Middle frontal gyrus (tissue), 1 donor: ENCODE measurements around the gene BCL2L1.
"Not testable (repeated sequence)": the region's sequence is repeated elsewhere in the genome, so short reads cannot be mapped to it uniquely, and the experiment has no call there.

Source experiments
- DNase-seq: peaks from one replicate; pipeline ENCODE4 v3.0.0-alpha.2; 2015; ENCODE audit warnings: low spot score; ENCODE audit errors: extremely low spot score

The BCL2L1 gene

DNA sequence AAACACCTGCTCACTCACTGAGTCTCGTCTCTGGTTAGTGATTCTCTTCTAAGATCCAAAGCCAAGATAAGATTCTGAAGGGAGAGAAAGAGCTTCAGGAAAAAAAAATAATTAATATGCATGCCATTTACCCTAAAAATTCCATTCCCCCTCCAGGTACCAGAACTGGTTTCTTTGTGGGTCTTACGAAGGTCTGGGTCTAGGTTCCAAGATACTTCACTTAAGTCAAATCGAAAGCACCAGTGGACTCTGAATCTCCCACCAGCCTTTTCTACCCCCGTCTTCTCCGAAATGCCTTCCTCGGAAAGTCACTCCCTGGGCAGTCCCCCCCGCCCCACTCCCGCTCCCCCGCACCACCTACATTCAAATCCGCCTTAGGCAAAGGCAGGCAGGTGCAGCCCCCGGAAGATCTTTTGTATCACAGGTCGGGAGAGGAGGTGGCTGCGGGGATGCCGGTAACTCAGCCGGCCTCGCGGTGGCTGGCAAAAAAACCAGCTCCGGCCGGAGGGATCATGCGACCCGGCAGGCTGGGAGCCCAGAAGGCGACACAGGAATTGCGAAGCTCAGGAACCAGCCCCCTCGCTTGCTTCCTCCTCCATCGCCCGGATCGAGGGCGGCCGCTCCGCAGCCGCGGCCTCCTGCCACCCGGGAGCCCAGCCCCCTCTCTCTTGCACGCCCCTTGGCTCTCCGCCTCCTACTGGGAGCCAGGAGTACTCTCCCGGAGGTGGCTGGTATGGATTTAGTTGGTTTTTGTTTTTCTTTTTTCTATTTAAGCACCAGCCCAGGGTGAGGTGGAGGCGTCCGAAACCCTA is at the start of gene BCL2L1:
Gene BCL2L1, minus strand, starts transcription at position 612 of the 812 bp plus-strand sequence. CDS start 650 bp downstream, outside the sequence.
- DNase-seq: no peak

DNA sequence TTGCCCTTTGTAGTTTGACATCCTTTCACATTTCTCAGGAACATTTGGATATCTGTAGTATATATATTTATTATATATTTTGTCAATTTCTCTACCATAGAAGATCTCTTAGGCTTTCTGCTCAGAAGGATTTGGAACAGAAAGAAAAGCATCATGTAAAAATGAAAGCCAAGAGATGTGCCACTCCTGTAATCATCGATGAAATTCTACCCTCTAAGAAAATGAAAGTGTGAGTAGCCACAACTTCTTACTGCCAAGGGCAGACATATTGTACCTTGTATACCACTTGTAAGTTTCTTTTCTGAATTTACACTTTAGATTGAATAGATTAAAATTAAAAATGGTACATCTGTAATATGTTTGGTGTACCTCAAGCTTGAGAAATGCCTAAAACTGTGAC is 47.6 kb upstream of the BCL2L1 start:
- DNase-seq: no peak

DNA sequence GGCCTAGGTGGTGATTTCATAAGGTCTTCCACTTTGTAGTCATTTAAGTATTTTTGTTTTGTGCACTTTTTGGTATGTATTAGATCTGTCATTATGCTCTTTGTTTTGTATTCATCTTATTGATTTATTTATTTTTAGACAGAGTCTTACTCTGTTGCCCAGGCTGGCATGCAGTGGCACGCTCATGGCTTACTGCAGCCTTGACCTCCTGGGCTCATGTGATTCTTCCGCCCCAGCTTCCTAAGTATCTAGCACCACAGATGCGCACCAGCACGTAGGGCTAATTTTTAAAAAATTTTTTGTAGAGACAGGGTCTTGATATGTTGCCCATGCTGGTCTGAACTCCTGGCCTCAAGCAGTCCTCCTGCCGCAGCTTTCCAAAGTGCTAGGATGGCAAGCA is 47.0 kb upstream of the BCL2L1 start:
- no peak for DNase-seq

DNA sequence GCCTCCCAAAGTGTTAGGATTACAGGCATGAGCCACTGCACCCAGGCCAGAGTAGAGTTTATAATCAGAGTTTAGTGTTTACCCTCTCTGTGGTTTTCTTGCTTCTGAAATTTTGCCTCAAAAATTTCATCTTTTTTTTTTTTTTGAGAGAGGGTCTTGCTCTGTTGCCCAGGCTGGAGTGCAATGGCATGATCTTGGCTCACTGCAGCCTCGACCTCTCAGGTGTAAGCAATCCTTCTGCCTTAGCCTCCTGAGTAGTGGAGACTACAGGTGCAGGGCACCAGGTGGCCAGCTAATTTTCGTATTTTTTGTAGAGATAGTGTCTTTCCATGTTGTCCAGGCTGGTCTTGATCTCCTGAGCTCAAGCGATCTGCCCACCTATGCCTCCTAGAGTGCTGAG is 45.1 kb upstream of the BCL2L1 start:
- DNase-seq: no peak

DNA sequence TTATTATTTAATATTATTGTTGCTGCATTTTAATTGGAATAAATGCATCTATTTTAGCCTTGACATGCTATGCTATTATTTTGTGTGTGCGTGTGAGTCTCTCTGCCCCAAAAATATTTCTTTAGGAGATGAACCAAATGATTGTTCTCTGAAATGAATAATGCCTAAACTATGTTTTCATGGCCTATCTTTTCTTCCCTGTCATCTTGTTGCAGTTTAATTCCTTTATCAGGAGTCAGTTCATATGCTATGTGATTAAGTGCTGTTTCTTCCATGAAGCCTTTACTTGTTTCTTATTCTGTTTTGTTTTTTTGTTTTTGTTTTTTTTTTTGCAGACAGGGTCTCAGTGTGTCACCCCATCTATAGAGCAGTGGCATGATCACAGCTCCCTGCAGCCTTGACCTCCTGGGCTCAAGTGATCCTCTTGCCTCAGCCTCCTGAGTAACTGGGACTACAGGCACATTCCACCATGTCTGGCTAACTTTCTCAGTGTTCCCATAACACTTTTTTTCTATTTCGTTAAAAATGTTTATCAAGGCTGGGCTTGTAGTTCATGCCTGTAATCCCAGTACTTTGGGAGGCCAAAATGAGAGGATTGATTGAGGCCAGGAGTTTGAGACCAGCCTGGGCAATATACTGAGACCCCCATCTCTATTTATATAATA is 42.1 kb upstream of the BCL2L1 start:
- no peak for DNase-seq

DNA sequence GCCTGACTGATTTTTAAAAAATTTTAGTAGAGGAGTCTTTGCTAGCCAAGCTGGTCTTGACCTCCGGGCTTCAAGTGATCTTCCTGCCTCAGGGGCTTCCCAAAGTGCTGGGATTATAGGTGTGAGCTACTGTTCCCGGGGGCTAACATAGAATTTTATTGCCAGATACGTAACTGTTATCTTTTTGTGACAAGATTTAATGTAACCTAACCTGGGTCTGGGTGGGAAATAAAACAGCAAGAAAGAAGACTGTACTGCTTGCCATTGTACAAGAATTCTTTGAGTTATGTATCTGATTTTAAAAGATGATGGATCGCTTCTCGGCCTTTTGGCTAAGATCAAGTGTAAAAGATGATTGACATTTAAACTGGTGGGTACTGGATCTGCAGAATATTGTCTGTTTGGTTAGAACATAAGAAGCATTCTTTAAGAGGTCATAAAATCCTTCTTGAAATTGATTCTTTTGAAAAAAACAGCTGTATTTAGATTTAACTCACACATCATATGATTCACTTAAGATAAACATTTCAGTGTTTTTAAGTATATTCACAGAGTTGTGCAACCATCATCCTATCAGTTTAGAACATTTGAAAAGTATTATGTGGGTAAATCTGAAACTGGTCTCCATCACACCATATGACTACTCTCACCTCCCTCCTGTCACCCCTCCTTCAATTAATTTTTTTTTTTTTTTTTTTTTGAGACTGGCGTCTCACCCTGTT is 38.0 kb upstream of the BCL2L1 start:
- DNase-seq: no peak

DNA sequence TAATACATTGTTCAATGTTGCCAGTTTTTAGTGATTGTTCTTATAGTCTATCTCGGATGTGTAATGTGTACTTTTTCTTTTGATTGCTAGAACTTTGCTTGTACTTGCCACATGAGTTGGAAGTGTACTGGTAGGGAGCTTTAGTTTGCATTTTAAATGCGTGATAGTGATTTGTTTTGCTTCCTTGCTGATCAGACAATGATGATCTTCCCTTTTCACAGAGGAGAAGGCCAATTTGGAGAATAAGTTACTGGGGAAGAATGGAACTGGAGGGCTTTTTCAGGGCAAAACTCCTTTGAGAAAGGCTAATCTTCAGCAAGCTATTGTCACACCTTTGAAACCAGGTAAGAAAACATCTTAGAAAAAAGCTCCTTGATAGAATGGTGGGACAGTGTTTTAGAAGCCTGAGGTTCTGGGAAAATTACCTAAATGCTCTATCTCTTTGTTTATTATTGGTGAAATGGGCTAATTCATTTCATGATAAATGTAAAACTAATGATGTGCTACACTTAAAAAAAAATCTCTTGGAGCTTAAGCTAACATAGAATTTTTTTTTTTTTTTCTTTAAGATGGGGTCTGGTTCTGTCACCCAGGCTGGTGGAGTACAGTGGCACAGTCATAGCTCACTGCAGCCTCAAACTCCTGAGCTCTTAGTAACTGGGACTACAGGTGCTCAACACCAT is 37.3 kb upstream of the BCL2L1 start:
- DNase-seq: no peak

DNA sequence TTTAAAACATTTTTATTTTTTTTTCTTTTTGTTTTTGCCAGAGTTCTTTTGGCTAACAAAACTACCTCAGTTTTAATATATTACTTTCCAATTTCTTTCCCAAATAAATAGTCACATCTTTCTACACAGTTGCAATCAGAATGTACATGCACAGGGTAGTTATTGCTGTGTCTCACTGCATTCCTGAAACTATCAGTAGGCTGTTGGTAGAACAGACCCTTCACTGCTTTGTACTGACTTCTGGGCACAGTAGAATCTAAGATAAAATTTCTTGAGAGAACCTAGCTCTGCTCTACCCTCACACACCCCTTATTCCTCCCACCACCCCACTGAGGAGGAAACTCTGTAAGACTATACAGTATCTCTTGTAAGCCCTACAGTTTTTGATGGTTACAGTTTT is 36.3 kb upstream of the BCL2L1 start:
- no peak for DNase-seq

DNA sequence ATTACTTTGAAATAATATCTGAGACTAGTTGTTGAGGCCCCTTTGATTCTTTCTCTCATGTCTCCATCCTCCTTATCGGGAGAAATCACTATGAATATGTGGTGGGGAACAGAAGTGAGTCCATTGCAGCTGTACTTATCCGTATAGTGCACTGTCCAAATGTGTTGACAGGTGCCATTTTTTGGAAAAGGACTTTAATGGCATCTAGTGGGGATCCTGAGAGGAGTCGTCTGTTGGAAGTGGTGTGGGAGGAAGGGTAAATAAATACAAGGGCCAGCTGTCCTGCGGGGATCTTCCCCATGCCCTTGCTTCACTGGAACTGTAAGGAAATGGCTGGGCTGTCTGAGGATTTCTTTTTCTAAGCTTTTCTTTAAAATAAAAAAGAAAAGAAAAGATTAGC is 35.9 kb upstream of the BCL2L1 start:
- DNase-seq: no peak

DNA sequence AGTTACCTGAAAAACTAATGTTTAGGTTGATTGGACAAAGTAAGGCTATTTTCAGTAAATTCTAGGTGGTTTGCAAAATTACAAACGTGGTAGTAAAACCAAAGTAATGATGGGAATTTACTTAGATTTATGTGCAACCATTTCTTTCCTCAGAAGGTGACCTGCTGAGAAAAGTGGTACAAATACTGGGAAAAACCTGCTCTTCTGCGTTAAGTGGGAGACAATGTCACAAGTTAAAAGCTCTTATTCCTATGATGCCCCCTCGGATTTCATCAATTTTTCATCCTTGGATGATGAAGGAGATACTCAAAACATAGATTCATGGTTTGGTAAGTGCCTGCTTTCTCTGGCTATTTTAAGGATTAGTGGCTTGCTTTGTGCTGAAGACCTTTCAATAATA is 34.6 kb upstream of the BCL2L1 start:
- no peak for DNase-seq

DNA sequence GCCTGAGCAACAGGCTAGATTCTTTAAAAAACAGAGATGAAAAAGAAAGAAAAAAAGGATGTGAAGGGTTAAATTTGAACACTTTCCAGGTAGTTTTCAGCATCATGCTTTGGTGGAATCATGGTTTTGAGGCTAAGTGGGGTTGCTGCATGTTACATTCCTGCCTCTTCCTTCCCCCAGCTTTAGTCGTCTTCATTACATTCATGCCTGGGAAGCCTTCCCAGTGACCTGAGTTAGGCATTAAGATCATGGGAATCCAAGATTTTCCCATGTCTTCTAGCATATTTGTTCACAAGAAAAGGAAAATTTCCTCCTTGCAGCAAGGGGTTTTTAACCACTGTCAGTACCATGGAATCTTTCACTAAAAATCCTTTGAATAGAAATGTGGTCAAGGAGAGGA is 28.5 kb upstream of the BCL2L1 start:
- no peak for DNase-seq

DNA sequence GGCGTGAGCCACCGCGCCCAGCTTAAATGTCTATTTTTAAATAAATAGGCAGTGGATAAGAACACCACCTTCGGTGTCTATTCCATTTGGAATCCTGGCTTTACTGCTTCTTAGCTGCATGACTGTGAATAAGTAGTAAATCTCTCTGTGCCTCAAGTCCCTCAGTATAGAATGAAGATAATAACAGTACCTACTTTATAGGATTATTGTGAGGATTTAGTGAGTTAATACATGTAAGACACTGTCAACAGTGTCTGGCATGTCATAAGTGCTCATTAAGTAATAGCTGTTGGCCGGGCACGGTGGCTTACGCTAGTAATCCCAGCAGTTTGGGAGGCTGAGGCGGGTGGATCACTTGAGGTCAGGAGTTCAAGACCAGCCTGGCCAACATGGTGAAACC is 26.6 kb upstream of the BCL2L1 start:
- DNase-seq: no peak

DNA sequence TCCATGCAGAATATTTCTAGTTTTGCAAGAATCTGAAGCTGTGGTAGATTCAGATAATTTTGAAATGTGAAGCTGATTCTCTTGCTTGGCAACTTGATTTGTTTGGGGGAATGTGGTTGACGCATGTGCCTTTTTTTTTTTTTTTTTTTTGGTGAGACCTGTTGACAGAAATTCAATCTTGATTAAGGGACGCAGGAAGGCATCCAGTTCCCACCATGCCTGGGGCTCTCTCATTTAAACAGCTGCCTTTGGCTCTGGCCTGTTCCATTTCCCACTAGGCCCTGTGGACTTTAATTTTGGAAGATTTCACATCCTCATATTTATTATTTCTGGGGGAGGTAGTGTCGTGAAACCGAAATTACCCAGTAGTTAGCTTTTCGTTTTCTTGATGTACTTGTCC is 25.0 kb upstream of the BCL2L1 start:
- no peak for DNase-seq

DNA sequence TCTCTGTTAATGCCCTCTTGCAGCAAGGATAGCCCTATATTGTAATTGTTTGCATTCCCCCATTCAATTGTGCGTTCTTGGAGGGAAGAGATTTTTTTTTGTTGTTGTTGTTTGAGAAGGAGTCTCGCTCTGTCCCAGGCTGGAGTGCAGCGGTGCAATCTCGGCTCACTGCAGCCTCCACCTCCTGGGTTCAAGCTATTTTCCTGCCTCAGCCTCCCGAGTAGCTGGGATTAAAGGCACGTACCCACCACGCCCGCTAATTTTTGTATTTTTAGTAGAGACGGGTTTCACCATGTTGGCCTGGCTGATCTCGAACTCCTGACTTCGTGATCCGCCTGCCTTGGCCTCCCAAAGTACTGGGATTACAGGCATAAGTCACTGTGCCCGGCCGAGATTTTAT is 24.4 kb upstream of the BCL2L1 start:
- not testable (repeated sequence) for DNase-seq

DNA sequence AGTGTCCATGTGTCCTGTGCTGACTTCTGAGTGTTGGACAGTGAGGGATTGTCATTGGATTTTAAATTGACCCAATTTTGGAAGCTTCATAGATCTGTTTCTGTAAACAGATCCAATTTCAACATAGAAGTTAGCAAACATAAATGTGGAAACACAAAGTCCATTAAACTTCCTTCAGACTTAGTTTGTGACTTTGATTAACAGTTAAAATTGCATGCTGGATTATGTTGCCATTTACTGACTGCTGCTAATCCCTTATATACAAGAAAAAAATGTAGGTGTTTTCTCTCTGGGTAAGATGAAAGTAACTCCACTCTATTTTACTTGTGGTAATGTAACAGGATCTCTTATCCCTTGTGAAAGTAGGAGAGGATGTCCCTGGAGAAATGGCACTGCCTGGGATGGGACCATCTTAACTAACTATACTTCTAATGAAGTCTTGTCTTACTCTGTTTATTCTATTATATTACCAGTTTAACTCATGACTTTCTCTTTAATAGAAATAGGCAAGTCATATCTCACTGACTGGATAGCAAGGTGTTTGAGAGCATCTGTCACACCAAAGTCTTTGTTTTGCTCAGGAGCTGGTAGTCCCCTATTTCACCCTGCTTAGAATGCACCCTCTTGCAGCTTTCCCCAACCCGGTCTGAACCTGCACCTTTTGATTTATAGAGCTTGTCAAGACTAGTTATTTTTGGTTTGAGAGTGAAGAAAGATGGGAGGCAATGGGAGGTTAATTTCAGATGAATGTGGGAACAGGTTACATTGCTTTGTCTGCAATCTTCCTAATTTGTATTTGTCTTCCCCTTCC is 23.6 kb upstream of the BCL2L1 start:
- no peak for DNase-seq

DNA sequence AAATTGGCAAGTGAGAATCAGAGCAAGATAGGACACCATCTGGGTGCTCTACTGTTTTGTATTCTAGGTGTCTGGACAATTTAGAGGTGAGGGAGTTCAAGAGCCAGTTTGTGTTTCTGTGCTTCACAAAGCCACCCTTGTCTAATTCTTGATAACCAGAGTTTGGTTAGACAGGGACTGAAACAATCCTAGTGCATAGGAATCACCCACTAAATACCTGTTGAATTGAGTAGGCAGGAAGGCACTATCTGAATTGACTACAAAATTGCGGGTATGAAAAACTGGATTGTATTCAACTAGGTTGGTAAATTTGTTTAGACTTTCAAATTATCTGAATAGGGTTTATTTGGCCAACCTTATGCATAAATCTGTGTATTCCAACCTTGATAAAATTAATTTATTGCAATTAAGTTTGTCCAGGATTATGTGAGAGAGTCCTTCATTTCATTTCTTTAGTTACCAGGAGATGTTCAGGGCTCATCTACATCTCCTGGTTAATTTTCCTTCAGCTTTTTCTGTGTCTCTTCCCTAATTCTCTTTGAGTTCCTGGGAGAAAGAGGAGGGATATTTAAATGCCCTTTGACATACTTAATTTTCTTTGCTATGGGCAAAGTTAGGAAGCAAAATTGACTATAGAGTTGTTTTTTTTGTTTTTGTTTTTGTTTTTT is 18.1 kb upstream of the BCL2L1 start:
- DNase-seq: no peak

DNA sequence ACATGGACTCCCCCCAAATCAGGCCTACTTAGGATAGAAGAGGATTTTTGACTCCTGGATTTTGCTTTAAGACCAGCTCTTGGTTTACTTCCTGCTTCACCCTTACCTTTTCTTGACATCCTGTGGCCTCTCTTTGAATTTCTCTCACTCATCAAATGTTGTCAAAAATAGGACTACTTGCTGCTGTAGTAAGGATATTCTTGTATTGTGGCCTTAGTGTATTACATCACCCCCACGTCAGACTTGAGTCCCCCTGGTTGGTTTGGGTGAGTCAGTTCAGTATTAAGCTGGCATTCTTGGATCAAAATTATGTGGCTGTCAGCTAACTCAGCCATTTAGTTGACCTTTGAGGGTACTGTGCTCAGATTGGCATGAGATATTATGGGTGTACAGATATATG is 17.5 kb upstream of the BCL2L1 start:
- no peak for DNase-seq

DNA sequence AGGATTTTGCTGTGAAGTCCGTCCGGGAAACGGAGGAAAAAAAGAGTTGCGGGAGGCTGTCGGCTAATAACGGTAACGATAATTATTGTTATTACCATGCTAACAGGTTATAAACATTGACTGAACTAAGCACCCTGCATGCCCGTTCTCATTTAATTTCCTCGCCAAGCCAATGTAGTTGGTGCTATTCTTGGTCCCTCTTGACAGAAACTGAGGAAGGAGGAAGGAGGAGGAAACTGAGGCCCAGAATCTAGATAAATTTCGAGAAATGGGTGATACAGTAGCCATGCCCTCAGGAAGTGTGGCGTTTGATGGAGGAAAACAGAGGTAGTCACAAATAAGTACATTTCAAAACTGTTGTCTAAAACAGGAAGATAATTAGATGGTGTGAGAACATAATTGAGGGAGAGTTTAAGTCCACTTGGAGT is 16.9 kb upstream of the BCL2L1 start:
- DNase-seq: no peak

DNA sequence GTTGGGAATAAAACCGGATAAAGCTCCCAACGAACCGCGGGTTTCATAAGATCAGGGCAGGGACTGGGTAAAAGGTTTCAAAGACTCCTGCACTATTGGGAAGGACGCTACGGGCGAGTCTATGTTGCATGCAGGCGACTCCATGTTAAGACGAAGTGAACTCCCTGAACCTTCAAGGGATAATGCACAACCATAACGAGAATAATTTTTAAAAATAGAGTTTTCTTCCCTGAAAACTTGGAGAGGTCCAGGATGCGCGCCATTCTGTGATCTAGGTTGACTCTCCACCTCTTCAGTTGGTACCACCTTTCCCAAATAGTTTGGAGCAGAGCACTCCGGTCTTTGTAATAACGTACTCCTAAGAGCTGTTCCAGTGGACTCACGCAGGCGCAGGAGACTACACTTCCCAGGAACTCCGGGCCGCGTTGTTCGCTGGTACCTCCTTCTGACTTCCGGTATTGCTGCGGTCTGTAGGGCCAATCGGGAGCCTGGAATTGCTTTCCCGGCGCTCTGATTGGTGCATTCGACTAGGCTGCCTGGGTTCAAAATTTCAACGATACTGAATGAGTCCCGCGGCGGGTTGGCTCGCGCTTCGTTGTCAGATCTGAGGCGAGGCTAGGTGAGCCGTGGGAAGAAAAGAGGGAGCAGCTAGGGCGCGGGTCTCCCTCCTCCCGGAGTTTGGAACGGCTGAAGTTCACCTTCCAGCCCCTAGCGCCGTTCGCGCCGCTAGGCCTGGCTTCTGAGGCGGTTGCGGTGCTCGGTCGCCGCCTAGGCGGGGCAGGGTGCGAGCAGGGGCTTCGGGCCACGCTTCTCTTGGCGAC is 16.3 kb upstream of the BCL2L1 start, which contains the start of gene TPX2:
Gene TPX2, plus strand, starts transcription at position 562 of the 821 bp plus-strand sequence. CDS start 18,187 bp downstream, outside the sequence.
- DNase-seq: peak; percentile 95
